NCI-H1048 (cell line): Measurements from ENCODE around the gene NOTO.

Experiments used
- DNase-seq: peaks from one replicate; lab custom pipeline; 2025; lab: John Stamatoyannopoulos, UW

NOTO gene

DNA sequence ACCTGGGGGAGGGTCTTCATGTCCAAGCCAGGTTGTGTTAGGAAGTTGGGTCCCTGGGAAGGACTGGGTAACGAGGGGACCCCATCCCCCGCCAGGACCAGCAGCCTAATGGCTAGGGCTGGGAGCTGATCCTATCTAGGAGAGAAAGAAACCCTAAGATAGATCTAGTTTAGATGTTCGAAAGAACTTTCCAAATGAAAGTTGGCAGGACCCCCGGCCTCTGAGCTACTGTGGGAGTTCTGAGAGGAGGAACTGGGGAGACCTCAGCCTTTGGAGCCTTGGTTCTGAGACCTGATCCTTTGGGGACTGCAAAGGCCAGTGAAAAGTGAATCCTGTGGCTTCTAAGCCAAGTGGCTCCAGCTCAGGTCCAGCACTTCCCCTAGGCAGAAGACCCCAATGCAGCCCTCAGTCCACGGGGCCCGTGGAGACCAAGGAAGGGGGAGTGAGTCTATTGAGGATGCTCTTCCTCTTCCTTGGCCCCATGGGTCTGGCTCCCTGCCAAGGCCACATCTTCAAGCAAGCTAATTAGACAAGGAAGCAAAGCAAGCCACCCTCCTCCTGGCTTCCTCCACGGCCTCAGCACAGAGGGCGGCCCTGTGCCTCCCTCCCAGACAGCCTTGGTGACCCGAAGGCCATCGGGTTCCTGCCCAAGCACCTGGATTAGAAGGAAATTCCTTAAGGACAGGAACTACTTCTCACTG lies 55.2 kb downstream of the NOTO start:
- DNase-seq: no peak

DNA sequence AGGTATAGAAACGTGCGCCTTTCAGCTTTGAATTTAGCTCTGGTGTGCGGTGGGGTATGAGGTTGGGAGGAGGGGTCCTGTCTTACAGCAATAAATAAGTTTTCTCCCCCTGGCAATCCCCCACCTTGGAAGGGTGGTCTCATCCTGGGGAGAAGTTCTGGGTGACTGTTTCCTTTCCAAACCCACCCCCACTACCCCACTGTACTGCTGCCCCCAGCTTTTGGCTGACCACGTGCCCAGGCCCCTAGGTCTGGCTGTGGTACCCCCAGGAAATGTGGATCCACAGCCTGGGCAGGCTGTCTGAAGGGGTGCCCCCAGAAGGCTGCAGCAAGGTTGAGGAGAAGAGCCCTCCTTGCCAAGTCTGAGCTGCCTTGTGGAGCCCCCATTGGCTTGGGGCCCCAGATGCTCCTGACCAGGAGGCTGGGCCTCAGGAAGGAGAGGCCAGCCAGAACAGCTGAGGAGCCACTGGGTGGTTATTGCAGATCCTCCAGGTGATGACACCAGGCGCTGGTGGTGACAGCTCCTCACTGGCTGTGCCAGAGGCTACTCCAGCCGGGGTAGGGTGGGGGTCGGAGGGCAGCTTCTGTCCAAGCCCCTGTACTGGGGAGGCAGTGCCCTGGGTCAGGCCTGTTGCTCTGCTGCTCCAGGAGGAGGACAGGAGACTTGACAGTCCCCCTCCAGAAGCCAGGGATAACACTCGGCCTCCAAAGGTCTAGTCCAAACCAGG lies 56.0 kb downstream of the NOTO start:
- DNase-seq: no peak

DNA sequence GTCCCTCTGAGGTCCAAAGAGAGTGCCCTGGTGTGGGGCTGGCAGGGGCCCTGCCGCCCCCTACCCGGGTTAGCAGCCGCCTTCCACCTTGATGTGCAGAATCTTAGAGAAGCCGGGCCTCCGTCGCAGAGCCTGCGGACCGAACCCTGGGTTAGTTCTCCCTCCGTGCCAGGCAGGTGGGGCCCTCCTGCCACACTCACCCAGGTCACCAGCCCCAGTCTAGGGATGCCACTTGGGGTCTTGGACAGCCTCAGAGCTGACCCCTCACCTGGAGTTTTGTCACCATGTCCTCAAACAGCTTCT lies 56.5 kb downstream of the NOTO start:
- DNase-seq: no peak

DNA sequence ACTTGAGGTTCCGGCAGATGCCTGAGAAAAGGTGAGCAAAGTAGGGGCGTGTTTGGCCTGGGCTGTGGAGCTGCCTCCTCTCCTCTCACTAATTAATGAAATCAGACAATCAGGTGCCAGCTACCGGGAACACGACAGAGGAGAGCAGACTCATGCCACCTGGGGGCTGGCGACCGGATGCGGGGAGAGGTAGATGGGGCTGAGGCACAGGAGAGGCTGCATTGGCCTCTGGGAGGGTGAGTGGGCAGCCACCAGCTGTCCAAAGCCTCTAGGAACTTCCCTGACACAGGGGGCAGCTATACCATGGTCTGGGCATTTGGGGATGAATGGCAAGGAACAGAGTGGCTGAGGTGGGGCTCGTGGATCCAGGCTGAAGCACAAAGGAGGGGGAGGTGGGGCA lies 56.9 kb downstream of the NOTO start:
- DNase-seq: no peak

DNA sequence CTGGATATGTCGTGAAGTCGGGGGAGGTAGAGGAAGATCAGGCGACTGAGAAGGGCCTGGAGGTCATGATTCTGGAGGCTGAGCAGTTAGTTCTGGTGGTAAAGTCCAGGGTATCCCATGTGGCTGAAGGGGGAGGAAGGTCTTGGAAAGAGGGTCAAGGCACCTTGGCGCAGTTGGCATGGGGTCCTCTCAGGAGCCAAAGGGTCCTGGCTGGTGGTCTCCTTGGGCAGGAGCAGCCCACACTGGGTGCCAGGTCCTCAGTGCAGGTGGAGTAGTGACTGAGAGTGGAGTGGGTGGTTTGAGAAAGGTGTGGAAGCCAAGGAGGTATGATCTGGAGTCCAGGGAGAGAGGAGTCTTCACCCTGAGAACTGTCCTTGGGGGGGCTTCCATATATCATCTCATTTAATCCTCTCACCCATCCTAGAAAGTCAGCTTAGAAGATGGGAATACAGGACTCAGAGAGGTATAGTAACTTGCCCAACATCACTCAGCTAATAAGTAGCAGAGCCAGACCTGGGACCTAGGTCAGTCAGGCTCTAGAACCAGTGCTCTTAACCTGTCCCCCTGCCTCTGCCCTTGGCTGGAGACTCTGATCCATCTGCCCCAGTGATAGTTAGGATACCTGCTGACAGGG lies 57.4 kb downstream of the NOTO start:
- DNase-seq: no peak

DNA sequence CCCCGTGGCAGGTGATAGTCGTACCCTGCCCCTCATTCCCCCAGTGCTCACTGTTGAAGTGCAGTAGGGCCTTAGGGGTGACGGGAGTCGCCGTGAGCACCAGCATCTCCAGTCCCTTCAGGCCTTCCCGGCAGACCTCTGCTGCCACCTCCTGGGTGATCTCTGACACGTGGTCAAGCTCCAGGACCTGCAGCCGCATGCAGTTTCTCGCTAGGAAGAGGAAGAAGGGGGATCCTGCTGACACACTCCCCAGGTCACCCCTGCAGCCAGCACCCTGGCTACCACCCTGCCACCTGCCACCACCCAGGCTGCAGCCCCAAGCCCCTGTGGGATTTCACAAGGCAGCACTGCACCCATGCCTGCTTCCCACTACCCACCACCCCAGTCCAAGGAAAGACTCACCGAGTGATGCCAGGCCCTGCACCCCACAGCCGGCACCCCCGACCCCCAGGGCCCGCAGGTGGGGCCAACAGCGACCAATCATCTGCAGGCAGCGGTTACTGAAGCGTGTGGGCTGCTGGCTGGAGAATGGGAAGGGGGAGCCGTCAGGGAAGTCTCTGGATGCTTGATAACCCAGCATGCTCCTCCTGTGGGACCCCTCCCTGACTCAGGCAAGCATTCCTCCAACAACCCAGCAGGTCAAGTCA lies 58.1 kb downstream of the NOTO start:
- no peak for DNase-seq
